HG03066 (cell line): ENCODE data around the gene CD1C.
A peak's percentile ranks its signal among the peaks of the same experiment; 100 is the strongest.
"Not testable (repeated sequence)": the region's sequence is repeated elsewhere in the genome, so short reads cannot be mapped to it uniquely, and the experiment has no call there.

Experiments used
- ATAC-seq: cut with Tn5 transposase; IDR thresholded peaks from one replicate; pipeline ENCODE4 v1.9.1; 2021; ENCODE audit warnings: low read depth; ENCODE audit not compliant: unreplicated experiment

Gene CD1C

DNA sequence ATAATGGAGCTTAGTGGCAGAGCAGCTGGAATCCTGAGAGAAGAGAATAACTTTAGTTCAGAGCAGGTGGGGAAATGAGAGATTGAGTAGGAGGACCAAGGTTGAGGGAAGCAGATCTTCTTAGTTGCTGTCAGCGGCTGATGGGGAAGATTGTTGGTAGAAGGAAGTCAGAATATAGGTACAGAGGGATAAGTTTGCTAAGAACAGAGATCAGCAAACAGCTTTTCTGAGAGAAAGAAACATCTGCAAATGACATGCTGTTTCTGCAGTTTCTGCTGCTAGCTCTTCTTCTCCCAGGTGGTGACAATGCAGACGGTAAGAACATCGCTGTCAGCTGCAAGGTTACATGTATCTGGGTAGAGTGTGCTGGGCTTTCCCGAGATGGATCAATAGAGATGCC is at the start of gene CD1C:
Gene CD1C, plus strand, starts transcription at position 113 of the 400 bp plus-strand sequence. Its CDS starts 142 bp downstream, at position 255.
- no peak for ATAC-seq

GRCh38 chr1:158246650-158247049 is 43.1 kb upstream of the CD1C start:
- no peak for ATAC-seq

DNA sequence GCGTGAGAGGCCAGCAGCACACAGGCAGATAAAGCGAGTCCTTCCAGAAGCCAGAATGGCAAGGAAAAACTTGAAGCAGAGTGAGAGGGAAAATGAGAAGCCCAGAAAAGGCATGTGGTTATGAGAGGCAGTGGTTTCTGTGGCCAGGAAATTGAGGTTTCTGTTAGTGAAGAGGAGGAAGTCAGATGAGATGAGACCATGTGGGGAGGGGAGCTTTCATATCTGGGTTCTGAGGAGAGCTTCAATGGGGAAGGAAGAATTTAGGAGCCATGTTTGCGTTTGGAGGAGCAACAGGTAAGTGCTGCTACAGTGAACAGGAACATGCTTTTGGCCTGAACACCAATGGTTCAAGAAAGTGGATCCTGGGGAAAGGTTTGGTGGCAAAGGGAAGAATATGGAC is 41.6 kb upstream of the CD1C start:
- ATAC-seq, result no peak

DNA sequence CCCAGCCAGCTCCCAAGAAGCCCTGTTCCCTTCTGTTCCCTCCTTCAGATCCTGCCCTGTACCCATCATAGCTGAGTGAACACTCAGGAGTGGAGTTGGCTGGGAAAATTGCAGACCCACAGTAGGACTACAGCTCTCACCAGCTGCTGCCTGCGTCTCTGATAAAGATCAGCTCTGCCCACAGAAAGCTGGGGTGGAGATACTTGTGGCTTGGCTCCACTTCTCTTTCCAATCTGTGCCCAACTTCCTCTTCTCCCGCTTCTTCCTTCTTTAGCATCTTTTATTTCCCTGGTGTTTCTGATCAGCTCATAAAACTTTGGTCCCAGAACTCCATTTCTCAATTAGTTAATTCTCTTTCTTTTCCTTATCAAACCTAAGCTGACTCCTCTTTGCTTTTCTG is 41.0 kb upstream of the CD1C start:
- no peak for ATAC-seq

DNA sequence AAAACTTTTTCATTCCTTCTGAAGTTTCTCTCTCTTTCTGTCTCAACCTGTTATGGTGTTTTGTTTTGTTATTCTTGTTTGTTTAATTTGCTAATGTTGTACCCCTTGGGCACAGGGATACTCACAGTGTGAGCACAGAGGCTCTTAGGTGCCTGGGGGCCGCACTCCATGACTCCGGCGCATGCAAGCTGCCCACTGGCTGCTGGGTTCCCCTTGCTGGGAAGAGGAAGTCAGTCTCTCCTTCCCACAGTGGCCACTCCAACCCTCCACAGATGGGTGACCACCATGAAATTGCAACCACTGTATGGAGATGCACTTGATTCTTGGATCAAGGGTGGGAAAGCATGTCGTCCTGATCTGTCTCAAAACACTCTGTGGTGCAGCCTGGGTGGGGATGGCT is 40.1 kb upstream of the CD1C start:
- ATAC-seq, result no peak

DNA sequence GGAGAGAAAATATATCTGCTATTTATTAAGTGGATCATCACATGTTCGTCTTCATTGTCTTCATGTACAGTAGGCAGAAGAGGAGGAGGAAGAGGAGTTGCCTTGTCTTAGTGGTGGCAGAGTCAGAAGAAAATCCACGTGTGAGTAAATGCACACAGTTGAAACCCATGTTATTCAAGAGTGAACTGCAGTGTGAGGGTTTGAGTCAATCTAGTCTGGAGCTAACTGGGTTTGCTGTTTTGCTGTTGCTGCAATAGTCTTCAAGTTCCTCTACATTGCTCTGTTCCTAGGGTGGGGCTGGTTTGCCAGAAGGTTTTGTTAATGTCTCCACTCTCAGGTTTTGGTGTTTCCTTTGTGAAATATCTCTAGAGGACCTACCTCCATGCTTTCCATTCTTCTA is 38.6 kb upstream of the CD1C start:
- no peak for ATAC-seq

GRCh38 chr1:158255656-158256055 is 34.1 kb upstream of the CD1C start:
- no peak for ATAC-seq

- ATAC-seq, result not testable (repeated sequence)
Measured at GRCh38 chr1:158256747-158257146, 33.0 kb upstream of the CD1C start.

DNA sequence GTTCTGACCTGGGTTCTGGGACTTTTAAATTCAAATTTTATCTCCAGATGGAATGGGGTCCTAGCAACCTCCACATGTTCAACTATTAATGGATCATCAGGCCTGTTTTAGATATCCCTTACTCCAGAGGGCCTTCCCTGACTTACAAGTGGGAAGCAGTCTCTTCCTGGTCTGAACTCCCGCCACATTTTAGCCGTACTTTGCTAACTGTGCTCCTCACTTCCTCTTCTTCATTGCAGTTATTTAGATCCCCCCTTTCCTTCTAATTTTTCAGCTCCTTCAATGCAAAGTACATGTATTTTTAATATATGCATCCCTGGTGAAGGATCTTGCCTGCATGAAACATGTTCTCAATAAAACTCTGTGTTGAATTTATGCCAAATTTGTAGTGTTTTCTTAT is 31.8 kb upstream of the CD1C start:
- ATAC-seq, result no peak

DNA sequence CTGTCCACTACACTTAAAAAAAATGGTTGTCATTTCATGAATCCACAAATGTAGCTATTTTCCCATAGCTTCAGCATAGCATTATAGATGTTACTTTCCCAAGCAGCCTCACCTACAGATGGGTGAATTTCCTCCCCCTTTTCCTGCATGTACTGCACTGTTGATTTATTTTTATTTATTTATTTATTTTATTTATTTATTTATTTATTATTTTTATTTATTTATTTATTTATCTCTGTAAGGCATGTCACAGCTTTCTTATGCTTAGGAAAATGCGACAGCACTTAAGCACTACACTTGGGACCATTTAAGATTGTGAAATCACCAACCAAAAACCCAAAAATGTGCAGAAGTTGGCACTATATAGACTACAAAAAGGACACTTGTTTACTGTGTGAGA is 30.6 kb upstream of the CD1C start:
- ATAC-seq, result no peak

GRCh38 chr1:158272681-158273080 is 17.0 kb upstream of the CD1C start:
- no peak for ATAC-seq

GRCh38 chr1:158274797-158275196 is 14.9 kb upstream of the CD1C start:
- ATAC-seq, result peak; percentile 88

DNA sequence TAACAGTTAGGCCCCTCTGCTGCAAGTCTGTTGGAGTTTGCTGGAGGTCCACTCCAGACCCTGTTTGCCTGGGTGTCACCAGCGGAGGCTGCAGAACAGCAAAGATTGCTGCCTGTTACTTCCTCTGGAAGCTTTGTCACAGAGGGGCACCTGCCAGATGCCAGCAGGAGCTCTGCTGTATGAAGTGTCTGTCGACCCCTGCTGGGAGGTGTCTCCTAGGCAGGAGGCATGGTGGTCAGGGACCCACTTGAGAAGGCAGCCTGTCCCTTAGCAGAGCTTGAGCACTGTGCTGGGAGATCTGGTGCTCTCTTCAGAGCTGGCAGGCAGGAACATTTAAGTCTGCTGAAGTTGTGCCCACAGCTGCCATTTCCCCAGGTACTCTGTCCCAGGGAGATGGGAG is 7.3 kb upstream of the CD1C start:
- ATAC-seq, result not testable (repeated sequence)

DNA sequence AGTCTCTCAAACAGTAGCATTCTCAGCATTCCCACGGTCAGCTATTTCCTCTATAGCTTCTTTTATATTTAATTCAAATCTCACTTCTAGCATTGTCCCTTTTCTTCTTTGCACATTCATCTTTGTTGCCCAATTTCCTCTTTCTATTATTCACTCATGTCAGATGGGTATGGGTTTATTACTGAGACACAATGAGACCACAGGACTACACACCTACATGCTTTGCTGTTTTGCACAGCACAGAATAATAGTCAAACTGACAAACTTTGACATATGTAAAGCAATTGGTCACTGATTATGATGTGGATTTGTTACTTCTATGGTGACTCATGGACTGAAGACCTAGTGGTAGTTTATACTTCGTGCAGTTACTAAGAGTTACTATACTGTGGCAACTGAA is 5.8 kb upstream of the CD1C start:
- ATAC-seq, result peak; percentile 39

DNA sequence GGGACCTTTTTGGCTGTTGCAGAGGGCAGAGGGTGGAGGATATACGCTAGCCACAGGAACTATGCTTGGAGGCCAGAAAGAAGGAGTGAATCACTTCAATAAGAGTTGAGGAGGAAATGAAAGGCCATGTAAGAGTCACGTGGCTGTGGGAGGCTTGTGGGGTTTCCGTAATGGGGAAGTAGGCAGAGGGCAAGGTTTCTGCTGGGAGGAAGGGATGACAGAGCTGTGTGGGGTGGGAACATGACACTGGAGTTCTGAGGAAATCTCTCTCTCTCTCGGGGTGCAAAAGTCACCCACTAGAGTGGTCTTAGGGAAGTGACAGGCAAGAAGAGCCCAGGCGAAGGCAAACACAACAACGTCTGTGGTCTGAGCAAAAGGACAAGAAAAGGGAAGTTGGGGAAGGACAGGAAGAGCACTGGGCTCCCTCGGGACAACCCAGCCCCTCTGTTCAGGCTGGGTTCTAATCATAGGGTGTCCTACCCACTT is 3.9 kb upstream of the CD1C start:
- peak; percentile 70 for ATAC-seq

DNA sequence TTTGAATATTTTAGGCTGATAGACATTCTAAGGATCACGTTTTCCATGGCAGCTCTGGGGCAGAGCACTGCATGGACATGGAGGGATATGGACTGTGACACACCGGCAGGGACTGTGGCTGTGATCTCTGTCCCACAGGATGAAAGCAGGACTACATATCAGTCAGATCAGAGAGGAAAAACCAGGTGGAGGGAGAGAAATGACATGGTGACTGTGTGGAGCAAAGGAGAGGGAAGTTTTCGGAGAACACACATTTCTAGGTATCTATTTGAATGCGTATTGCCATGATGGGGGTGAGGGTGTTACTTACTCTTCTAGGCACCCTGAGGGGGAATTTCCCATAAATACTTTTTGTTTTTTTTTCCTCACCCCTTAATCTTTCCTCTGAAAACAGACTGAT is 3.2 kb upstream of the CD1C start:
- no peak for ATAC-seq

GRCh38 chr1:158286941-158287346 is 2.8 kb upstream of the CD1C start:
- no peak for ATAC-seq

- ATAC-seq, result no peak
Measured at GRCh38 chr1:158290321-158290844, 660 bp downstream of the CD1C start.

DNA sequence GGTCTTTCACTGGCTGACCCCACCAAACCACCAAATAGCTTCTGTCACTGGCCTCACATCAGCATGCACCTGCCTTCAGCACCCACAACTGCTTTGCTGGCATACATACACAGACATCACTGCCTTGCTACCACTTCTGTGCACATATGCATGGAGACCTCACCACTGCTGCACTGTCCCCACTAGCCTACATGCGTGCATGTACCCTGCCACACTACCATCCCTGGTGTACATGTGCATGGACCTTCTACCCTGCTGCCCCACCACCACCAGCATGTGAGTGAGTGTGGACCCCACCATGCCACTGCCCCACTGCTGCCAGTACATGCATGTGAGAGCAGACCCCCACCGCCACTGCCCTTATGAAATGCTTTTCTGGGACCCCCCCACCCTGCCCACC is 6.1 kb downstream of the CD1C start:
- no peak for ATAC-seq

GRCh38 chr1:158310623-158311022 is 20.9 kb downstream of the CD1C start:
- ATAC-seq, result no peak

- ATAC-seq, result no peak
Measured at GRCh38 chr1:158311066-158311465, 21.3 kb downstream of the CD1C start.

DNA sequence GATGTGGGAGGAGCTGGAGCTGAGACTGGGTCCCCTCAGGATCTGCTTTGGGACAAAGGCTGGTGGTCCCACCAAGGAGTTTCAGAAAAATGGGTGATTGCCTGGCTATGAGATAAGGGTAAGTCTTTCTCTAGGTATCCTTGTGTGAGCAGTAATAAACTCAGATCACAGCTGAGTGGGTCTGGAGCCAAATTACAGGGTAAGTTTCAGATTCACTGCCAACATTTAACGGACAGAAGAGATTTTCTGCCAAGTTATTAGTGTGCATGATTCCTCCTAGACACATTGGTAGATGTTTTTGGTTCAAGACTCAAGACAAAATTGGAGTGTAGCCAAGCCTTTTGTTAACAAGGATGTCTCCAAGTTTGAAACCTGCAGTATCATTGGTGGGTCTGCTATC is 34.1 kb downstream of the CD1C start:
- ATAC-seq, result no peak

- ATAC-seq, result no peak
Measured at GRCh38 chr1:158324395-158324794, 34.7 kb downstream of the CD1C start.
